GDM1 (cell line): ENCODE data around the gene MANBA.

ENCODE experiments used
- DNase-seq: peaks from one replicate; lab custom pipeline; 2025; lab: John Stamatoyannopoulos, UW

MANBA gene

DNA sequence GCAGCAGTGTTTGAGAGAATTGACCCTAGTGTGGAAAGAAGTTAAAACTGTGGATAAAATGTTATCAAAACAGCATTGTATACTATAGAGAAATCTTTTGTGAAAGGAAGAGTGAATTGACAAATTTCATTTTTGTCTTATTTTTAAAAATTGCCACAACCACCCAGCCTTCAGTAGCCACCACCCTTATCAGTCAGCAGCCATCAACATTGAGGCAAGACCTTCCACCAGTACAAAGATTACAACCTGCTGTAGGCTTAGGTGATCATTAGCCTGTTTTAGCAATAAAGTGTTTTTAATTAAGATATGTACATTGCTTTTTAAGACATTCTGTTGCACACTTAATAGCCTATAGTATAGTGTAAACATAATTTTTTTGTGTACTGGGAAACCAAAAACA lies 168.5 kb downstream of the MANBA start:
- DNase-seq = no peak

DNA sequence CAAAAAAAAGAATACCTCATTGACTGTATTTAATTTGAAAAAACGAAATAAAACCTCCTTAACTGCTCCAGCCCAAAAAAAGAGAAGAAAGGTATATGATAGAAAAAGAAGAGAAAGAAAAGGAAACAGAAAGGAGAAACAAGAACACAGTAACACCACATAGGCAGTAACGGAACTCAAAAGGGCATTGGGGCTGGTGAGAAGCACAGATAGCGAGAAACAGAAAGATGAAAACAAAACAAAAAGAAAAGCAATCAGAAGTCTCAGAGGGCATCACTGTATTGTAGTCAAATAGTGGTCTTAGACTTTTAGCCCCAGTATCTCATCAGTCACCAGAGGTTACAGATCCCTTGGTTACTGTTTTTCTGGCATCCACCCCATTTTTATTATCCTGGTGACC lies 171.0 kb downstream of the MANBA start:
- DNase-seq = no peak

DNA sequence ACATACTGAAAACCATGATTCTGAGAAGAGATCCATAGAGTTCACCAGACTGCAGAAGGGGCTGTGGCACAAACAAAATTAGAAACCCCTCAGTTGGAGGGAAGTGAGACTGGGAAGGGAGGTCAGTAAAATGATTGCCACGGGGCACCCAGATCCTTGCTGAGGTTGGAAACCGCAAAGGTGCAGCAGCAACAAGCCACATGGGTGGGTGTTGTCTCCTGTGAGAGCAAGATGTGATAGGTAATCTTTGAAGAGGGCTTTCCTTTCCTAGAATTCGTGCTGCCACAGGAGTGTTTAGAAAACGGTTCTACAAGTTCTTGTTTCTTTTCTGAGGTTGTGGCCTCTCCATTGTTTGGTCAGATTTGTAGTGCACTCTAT lies 174.1 kb downstream of the MANBA start:
- no peak for DNase-seq

DNA sequence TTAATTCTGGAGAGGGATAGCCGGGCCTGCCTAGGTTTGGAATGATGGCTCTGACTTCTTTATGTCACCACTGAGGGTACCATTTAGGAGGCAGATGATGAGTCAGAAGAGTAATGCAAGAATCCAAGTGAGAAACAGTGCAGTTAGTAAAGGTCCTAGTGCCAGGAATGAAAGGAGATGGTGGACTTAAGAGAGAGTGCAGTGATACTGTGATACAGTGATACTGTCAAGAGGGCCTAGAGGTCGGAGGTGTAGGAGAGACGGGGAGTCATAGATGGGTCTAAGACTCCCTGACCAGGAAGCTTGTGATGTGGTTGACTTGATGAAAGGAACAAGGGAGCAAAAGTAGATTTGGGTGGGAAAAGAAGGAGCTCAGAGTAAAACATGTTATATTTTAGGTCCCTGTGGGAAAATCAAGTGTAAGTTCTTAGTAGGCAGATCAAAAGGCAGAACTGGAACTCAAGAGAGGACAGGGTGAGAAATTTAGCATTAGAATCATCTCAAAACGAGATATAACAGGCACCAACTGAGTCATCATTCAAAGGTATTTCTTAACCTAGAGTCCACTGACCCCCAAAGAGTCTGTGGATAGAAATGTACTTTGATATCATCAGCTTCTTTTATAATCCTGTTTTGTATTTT lies 174.6 kb downstream of the MANBA start:
- DNase-seq = no peak

DNA sequence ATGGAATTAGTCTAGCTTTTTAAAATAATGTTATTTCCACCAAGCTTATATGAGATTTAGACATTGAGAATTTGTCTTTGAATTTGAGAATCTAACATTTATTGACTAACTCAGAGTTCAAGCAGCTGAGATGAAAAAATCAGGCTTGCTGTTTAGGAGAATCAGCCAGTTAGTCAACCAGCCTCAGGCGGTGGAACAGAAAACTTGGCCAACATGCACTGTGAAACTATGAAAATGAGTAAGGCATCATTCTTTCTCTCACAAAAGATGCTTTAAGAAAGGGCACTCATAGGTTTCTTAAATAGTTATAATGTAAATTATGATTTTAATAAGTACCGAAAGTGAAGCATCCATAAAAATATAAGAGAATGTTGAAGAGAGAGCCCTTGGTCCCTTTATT lies 175.4 kb downstream of the MANBA start:
- no peak for DNase-seq

DNA sequence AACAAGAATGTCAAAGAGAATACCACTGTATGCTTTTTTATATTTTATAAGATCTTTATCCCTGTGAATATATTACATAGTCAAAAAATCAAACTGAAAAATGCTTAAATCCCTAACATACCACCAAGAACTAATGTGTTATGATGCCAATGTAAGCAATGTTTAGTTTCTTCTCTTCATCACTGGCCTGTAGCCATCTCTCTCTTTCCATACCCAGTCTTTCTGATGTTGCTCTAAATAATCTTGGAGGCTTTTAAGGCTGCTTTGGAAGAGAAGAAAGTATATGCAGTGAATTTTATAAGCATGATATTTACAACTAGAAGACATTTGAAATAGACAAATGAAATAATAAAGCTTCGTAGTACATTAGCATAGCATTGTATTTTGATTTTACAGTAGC lies 176.7 kb downstream of the MANBA start:
- DNase-seq = no peak
